Endothelial cell of umbilical vein (primary cell): ENCODE results near the gene RMDN2. TPM values are rescaled to one million over a fixed set of nuclear protein-coding genes. Genes with fewer than 3 reads are reported as not detected.

Source experiments
- BruUV-seq: library from RNA; stranded (reverse); fragments of 400-500 nt; replicated peaks from 2 replicates; lab custom pipeline; 2021; lab: Mats Ljungman, UMichigan
- CTCF ChIA-PET: fragments of 300-600, 350-600 bp; sonication (Branson Sonifier 250); formaldehyde crosslinking; loops from one replicate; lab custom pipeline; 2021; ENCODE audit warnings: antibody characterized with exemption, inconsistent platforms; lab: Charles Lee
- POLR2A ChIA-PET: fragments of 300-600, 350-600 bp; sonication (Branson Sonifier 250); formaldehyde crosslinking; loops from one replicate; lab custom pipeline; 2021; ENCODE audit warnings: antibody characterized with exemption, inconsistent platforms; lab: Charles Lee
- DNase-seq: peaks from one replicate; pipeline ENCODE4 v3.0.0-alpha.2; 2011; ENCODE audit warnings: low read depth, low spot score
- FAIRE-seq: peaks from 2 replicates; lab custom pipeline; 2011; peaks lifted over from hg19 to GRCh38; lab: Jason Lieb, UNC
- H2AFZ ChIP-seq: 2 replicates; pipeline ENCODE4 v1.6.0; 2012; ENCODE audit warnings: low read depth, low read length, control low read depth, inconsistent platforms
- H3K27ac ChIP-seq: 2 replicates; pipeline ENCODE4 v1.5.1; 2011; ENCODE audit warnings: low read depth, mild to moderate bottlenecking, control low read depth, low read length, moderate library complexity; ENCODE audit not compliant: insufficient read depth
- H3K27me3 ChIP-seq, 2 experiments: 2 replicates each; pipeline versions ENCODE4 v1.6.0 to v1.6.1; 2011; ENCODE audit warnings: low read length in 2 of 2, mixed read lengths in 1 of 2; ENCODE audit not compliant: control insufficient read depth in 2 of 2, insufficient read depth in 2 of 2
- H3K36me3 ChIP-seq, 2 experiments: 2 replicates in 1 of 2; 3 replicates in 1 of 2; pipeline ENCODE4 v1.5.1; 2011; ENCODE audit warnings: low read length in 2 of 2, mild to moderate bottlenecking in 1 of 2, moderate library complexity in 1 of 2; ENCODE audit not compliant: control insufficient read depth in 2 of 2, insufficient read depth in 2 of 2; ENCODE audit errors: extremely low read depth in 1 of 2
- H3K4me1 ChIP-seq: 3 replicates; pipeline ENCODE4 v1.5.1; 2011; ENCODE audit warnings: mild to moderate bottlenecking, low read length; ENCODE audit not compliant: control insufficient read depth, insufficient read depth; ENCODE audit errors: extremely low read depth
- H3K4me2 ChIP-seq: 2 replicates; pipeline ENCODE4 v1.6.1; 2011; ENCODE audit warnings: low read length, control low read depth, mixed read lengths; ENCODE audit not compliant: insufficient read depth
- H3K4me3 ChIP-seq, 3 experiments: fragments of 200-600 bp in 1 of 3; sonication (generic), shearing (Covaris generic) in 1 of 3; replicated peaks in 1 of 3; 2 replicates each; pipeline ENCODE4 v1.5.1; 2011 to 2016; ENCODE audit warnings: control low read depth in 3 of 3, low read length in 3 of 3, mild to moderate bottlenecking in 2 of 3, inconsistent platforms in 1 of 3, low read depth in 1 of 3, moderate library complexity in 1 of 3; ENCODE audit not compliant: insufficient read depth in 1 of 3
- H3K79me2 ChIP-seq: 2 replicates; pipeline ENCODE4 v1.6.0; 2012; ENCODE audit warnings: low read length, inconsistent platforms; ENCODE audit not compliant: control insufficient read depth, insufficient read depth
- H3K9ac ChIP-seq: replicated peaks from 2 replicates; pipeline ENCODE3; 2011; ENCODE audit warnings: low read length, control low read depth; ENCODE audit not compliant: insufficient read depth; ENCODE audit errors: extremely low read depth
- H3K9me1 ChIP-seq: replicated peaks from 3 replicates; pipeline ENCODE4 v1.6.0; 2011; ENCODE audit warnings: mild to moderate bottlenecking, low read length; ENCODE audit not compliant: control insufficient read depth, insufficient read depth; ENCODE audit errors: extremely low read depth
- H3K9me3 ChIP-seq: replicated peaks from 2 replicates; pipeline ENCODE4 v1.5.1; 2012; ENCODE audit warnings: low read length, inconsistent platforms; ENCODE audit not compliant: control insufficient read depth, insufficient read depth
- H4K20me1 ChIP-seq: replicated peaks from 2 replicates; pipeline ENCODE3; 2011; ENCODE audit warnings: mild to moderate bottlenecking, low read length; ENCODE audit not compliant: control insufficient read depth, insufficient read depth; ENCODE audit errors: extremely low read depth
- EZH2 ChIP-seq: IDR thresholded peaks from 2 replicates; pipeline ENCODE4 v1.6.1; 2012; ENCODE audit warnings: borderline replicate concordance, low read depth, mild to moderate bottlenecking, moderate library complexity, low read length, inconsistent platforms; ENCODE audit not compliant: severe bottlenecking
- FOS ChIP-seq: IDR thresholded peaks from 2 replicates; pipeline ENCODE4 v1.6.1; 2011; ENCODE audit warnings: mild to moderate bottlenecking, low read length, moderate library complexity, borderline replicate concordance; ENCODE audit not compliant: insufficient read depth
- GATA2 ChIP-seq: IDR thresholded peaks from 2 replicates; pipeline ENCODE4 v1.7.0; 2011; ENCODE audit warnings: low read depth, mild to moderate bottlenecking, moderate library complexity, mixed read lengths, low read length; ENCODE audit not compliant: insufficient read length, insufficient read depth
- JUN ChIP-seq: IDR thresholded peaks from 2 replicates; pipeline ENCODE4 v1.6.1; 2011; ENCODE audit warnings: borderline replicate concordance, low read depth; ENCODE audit not compliant: insufficient read length, insufficient read depth
- MYC ChIP-seq: IDR thresholded peaks from one replicate; pipeline ENCODE4 v1.6.1; 2011; ENCODE audit warnings: mild to moderate bottlenecking, low read depth, low read length
- POLR2A ChIP-seq: IDR thresholded peaks from 2 replicates; pipeline ENCODE4 v1.6.1; 2012; ENCODE audit warnings: low read depth, mild to moderate bottlenecking, control low read depth, low read length
- POLR2AphosphoS5 ChIP-seq: IDR thresholded peaks from 2 replicates; pipeline ENCODE4 v1.6.1; 2012; ENCODE audit warnings: low read depth, mild to moderate bottlenecking, control low read depth, low read length, moderate library complexity; ENCODE audit not compliant: insufficient read depth
- dilution Hi-C: fragments of 300-500 bp; cut with MboI; formaldehyde crosslinking; loops from one replicate; pipeline ENCODE4 v1.15.0; 2019; ENCODE audit warnings: low sequenced_read_pairs; ENCODE audit not compliant: extremely low pct_ligation_motif_present
- intact Hi-C: fragments of 100-400 bp; cut with micrococcal nuclease; formaldehyde crosslinking; loops from one replicate; pipeline ENCODE4 v1.10.0; 2022
- polyA plus RNA-seq, 4 experiments: library from polyadenylated mRNA; depleted of rRNA in 3 of 4; stranded (reverse) in 3 of 4; unstranded in 1 of 4; fragments of >200 nt; gene quantifications; 2 replicates each; pipeline versions ENCODE4 v1.2.1 to v1.2.3, GENCODE V29; 2011 to 2012; ENCODE audit warnings: missing spikeins in 1 of 4
- total RNA-seq: library from RNA; stranded (reverse); gene quantifications from 2 replicates; pipeline ENCODE4 v1.2.3, GENCODE V29; 2021
- TF ChIP-seq, protein P1 (sequence below): IDR thresholded peaks from 2 replicates; pipeline ENCODE4 v1.6.1; 2011; ENCODE audit not compliant: insufficient read depth, insufficient read length
- TF ChIP-seq, protein P2 (sequence below), 2 donors: IDR thresholded peaks; 1 replicate in 1 of 2; 2 replicates in 1 of 2; pipeline ENCODE4 v1.5.1; 2011; ENCODE audit warnings: low read length in 2 of 2, mild to moderate bottlenecking in 2 of 2, moderate library complexity in 2 of 2, control low read depth in 1 of 2, inconsistent platforms in 1 of 2, low read depth in 1 of 2; ENCODE audit not compliant: insufficient read depth in 1 of 2; ENCODE audit errors: extremely low read depth in 1 of 2

RMDN2 gene
- total and polyA plus RNA-seq, 2 donors (not counting 3 experiments of a cell fraction or from before 2014, with no cell fraction given): 0.97 to 2.8 TPM

GRCh38 chr2:37915773-37916172, 9.3 kb upstream of the RMDN2 start:
- H3K27ac ChIP-seq: no peak overlapping the region
- CTCF ChIA-PET: no interaction called here
- no peak for DNase-seq

DNA sequence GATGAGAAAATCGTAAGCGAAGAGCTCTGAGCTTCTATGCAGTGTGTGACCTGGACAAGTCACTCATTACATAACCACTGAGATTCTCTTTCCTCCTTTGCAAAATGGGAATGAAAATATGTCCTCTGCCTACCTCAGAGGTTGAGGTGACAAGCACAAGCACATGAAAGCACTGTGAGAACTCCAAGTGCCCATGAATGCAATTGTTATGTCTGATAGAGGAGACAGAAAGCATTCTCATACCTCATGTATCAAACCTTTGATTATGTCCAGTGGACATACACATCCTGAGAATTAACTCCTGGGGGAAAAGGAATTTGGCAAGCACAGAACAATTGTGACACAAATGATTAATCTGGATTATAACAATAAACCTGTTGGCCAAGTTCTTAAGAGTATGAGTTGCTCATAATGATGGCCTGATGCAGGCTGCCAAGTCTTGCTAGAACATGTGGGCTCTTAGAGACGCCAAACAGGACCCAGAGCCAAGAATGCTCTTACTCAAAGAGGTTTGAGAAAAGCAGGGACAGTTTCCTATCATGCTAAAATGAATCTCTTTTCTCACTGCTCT, 8.5 kb upstream of the RMDN2 start:
- dilution Hi-C loops: no loop called here
- POLR2A ChIA-PET: no interaction called here

More at GRCh38 chr2:37915773-37916172, 9.3 kb upstream of the RMDN2 start:
- Histone ChIP-seq H3K36me3 (no peaks in the 10 kb centered on the region), H3K4me3 (no peak overlapping the region), H3K9ac (no peak overlapping the region), H4K20me1 (no peaks in the 10 kb centered on the region), H3K79me2 (no peaks in the 10 kb centered on the region), H3K4me1 (no peaks in the 10 kb centered on the region), H2AFZ (no peak overlapping the region), H3K27me3 (peaks cover 11 to 12% of the 10 kb centered on the region in 2 experiments), H3K9me3 (no peaks in the 10 kb centered on the region), H3K4me2 (no peak overlapping the region), H3K9me1 (no peaks in the 10 kb centered on the region)
- BruUV-seq: no TSS peak
- POLR2A ChIA-PET: no interaction called here
- dilution Hi-C loops: no loop called here
- FAIRE-seq: no peak
- intact Hi-C loops: no loop called here
- TF ChIP-seq POLR2A (no peak), FOS (no peak), POLR2AphosphoS5 (no peak), GATA2 (no peak), MYC (no peak)
- TF ChIP-seq, protein P1, sequence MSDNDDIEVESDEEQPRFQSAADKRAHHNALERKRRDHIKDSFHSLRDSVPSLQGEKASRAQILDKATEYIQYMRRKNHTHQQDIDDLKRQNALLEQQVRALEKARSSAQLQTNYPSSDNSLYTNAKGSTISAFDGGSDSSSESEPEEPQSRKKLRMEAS: no peak

More for the DNA sequence above, 8.5 kb upstream of the RMDN2 start:
- no peaks in the 10 kb centered on the region for H3K4me1 ChIP-seq
- H4K20me1 ChIP-seq: no peaks in the 10 kb centered on the region
- no TSS peak for BruUV-seq
- intact Hi-C loops: no loop called here
- H3K4me3 ChIP-seq: no peak overlapping the region
- no peaks in the 10 kb centered on the region for H3K79me2 ChIP-seq
- H2AFZ ChIP-seq: no peak overlapping the region
- no peak overlapping the region for H3K9ac ChIP-seq
- FAIRE-seq (no peak), DNase-seq (peak; percentile 6)
- CTCF ChIA-PET: no interaction called here
- TF ChIP-seq POLR2AphosphoS5 (no peak), GATA2 (no peak), POLR2A (no peak), JUN (no peak), FOS (no peak), EZH2 (no peak), MYC (no peak)
- TF ChIP-seq, protein P2, sequence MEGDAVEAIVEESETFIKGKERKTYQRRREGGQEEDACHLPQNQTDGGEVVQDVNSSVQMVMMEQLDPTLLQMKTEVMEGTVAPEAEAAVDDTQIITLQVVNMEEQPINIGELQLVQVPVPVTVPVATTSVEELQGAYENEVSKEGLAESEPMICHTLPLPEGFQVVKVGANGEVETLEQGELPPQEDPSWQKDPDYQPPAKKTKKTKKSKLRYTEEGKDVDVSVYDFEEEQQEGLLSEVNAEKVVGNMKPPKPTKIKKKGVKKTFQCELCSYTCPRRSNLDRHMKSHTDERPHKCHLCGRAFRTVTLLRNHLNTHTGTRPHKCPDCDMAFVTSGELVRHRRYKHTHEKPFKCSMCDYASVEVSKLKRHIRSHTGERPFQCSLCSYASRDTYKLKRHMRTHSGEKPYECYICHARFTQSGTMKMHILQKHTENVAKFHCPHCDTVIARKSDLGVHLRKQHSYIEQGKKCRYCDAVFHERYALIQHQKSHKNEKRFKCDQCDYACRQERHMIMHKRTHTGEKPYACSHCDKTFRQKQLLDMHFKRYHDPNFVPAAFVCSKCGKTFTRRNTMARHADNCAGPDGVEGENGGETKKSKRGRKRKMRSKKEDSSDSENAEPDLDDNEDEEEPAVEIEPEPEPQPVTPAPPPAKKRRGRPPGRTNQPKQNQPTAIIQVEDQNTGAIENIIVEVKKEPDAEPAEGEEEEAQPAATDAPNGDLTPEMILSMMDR (IDR thresholded peaks at IDR 0.05; ENCODE audit: extremely low read depth in 1 of 2, insufficient read depth in 1 of 2, low read depth in 1 of 2, low read length in 2 of 2): no peak
- TF ChIP-seq, protein P1: no peak
- H3K27ac ChIP-seq: no peak overlapping the region
- H3K4me2 ChIP-seq: no peak overlapping the region
- peaks cover 12 to 14% of the 10 kb centered on the region in 2 experiments for H3K27me3 ChIP-seq
- no peaks in the 10 kb centered on the region for H3K9me1 ChIP-seq
- no peaks in the 10 kb centered on the region for H3K36me3 ChIP-seq
- no peaks in the 10 kb centered on the region for H3K9me3 ChIP-seq
